HG02623 (cell line): ENCODE data around the gene ANKRD65.

Source experiments
- ATAC-seq: cut with Tn5 transposase; IDR thresholded peaks from one replicate; pipeline ENCODE4 v1.9.1; 2021; ENCODE audit warnings: moderate library complexity; ENCODE audit not compliant: unreplicated experiment

Gene ANKRD65

GRCh38 chr1:1442069-1442770, 21.1 kb upstream of the ANKRD65 start:
- ATAC-seq, result no peak

- no peak for ATAC-seq
Observed at GRCh38 chr1:1441002-1441888, 20.2 kb upstream of the ANKRD65 start.

GRCh38 chr1:1440262-1441001, 19.4 kb upstream of the ANKRD65 start:
- no peak for ATAC-seq

- no peak for ATAC-seq
Observed at GRCh38 chr1:1439546-1440261, 18.6 kb upstream of the ANKRD65 start.

GRCh38 chr1:1438531-1439381, 17.7 kb upstream of the ANKRD65 start:
- no peak for ATAC-seq

- no peak for ATAC-seq
Observed at GRCh38 chr1:1437904-1438376, 16.9 kb upstream of the ANKRD65 start.

GRCh38 chr1:1437033-1437903, 16.2 kb upstream of the ANKRD65 start:
- no peak for ATAC-seq

GRCh38 chr1:1436630-1437032, 15.6 kb upstream of the ANKRD65 start:
- ATAC-seq, result no peak

GRCh38 chr1:1435911-1436629, 15.0 kb upstream of the ANKRD65 start:
- ATAC-seq, result no peak

GRCh38 chr1:1435106-1435903, 14.2 kb upstream of the ANKRD65 start, which contains the start of gene VWA1:
TSS of gene VWA1 (plus strand) at chr1:1435690. CDS start at chr1:1435749, 59 bp downstream.
- no peak for ATAC-seq

- ATAC-seq, result no peak
Observed at GRCh38 chr1:1434824-1435105, 13.7 kb upstream of the ANKRD65 start.

- ATAC-seq, result no peak
Observed at GRCh38 chr1:1434131-1434823, 13.2 kb upstream of the ANKRD65 start.

- ATAC-seq, result no peak
Observed at GRCh38 chr1:1433804-1434130, 12.7 kb upstream of the ANKRD65 start.

- ATAC-seq, result no peak
Observed at GRCh38 chr1:1432951-1433803, 12.1 kb upstream of the ANKRD65 start.

GRCh38 chr1:1432274-1432950, 11.3 kb upstream of the ANKRD65 start:
- ATAC-seq, result no peak

- ATAC-seq, result no peak
Observed at GRCh38 chr1:1431845-1432273, 10.8 kb upstream of the ANKRD65 start.
